ENCODE data around the gene SLC10A7. TPM values are rescaled to one million over a fixed set of nuclear protein-coding genes. Genes with fewer than 3 reads are reported as not detected.

The SLC10A7 gene
- total RNA-seq, 1 experiment from 2014 or later, result 3.9 TPM

- Mint-ChIP-seq H3K36me3 (ENCODE audit: insufficient read depth in 1 of 3, low read depth in 3 of 3) (no peaks in the 10 kb centered on the region; a peak in 1 of 7 replicates), H3K27ac (no peak overlapping the region), H3K4me1 (no peaks in the 10 kb centered on the region), H3K27me3 (ENCODE audit: low read depth) (no peaks in the 10 kb centered on the region), H3K4me3 (no peak overlapping the region), H3K9me3 (peaks cover 0 to 3% of the 10 kb centered on the region in 2 experiments; a peak in 1 of 5 replicates)
- Histone ChIP-seq H3K23ac (ENCODE audit: insufficient read length, low read depth, low read length) (no peak overlapping the region), H2BK12ac (ENCODE audit: insufficient read length, low read depth, low read length) (no peak overlapping the region), H3K14ac (ENCODE audit: insufficient read depth, low read length) (no peak overlapping the region), H3K23me2 (ENCODE audit: insufficient read length, low read depth, low read length, poor library complexity, severe bottlenecking) (no peaks in the 10 kb centered on the region), H3T11ph (ENCODE audit: low read length) (no peak overlapping the region), H4K8ac (replicated peaks; ENCODE audit: insufficient read length, low read depth, low read length) (no peak overlapping the region), H2BK20ac (ENCODE audit: low read depth, low read length, poor library complexity, severe bottlenecking) (no peak overlapping the region), H3K27ac (ENCODE audit: insufficient read length, low read depth, low read length) (no peak overlapping the region), H3K4me2 (ENCODE audit: insufficient read depth, insufficient read length, low read length) (no peak overlapping the region), H2AFZ (ENCODE audit: low read length) (no peak overlapping the region), H4K5ac (ENCODE audit: insufficient read length, low read depth, low read length) (no peak overlapping the region), H3K79me2 (ENCODE audit: insufficient read depth, low read length) (no peaks in the 10 kb centered on the region), H3K9me3 (ENCODE audit: control insufficient read depth, low read depth, low read length) (no peaks in the 10 kb centered on the region), H4K91ac (ENCODE audit: insufficient read length, low read depth, low read length) (no peak overlapping the region), H3K4me1 (ENCODE audit: insufficient read depth, low read length) (no peaks in the 10 kb centered on the region), H3K4ac (ENCODE audit: low read depth, low read length) (no peak overlapping the region), H3K79me1 (ENCODE audit: insufficient read depth, low read depth, low read length, poor library complexity, severe bottlenecking) (no peaks in the 10 kb centered on the region), H3K56ac (ENCODE audit: insufficient read length, low read depth, low read length) (no peak overlapping the region), H3K18ac (ENCODE audit: insufficient read length, low read depth, low read length) (no peak overlapping the region), H3K9ac (ENCODE audit: extremely low read depth, insufficient read length, low read length) (no peak overlapping the region), H4K20me1 (ENCODE audit: control insufficient read depth, insufficient read depth, insufficient read length) (no peaks in the 10 kb centered on the region), H2BK5ac (ENCODE audit: insufficient read length, low read length) (no peak overlapping the region), H2BK120ac (ENCODE audit: low read depth, low read length, poor library complexity, severe bottlenecking) (no peak overlapping the region), H2AK5ac (ENCODE audit: insufficient read length, low read length) (no peak overlapping the region), H3K27me3 (ENCODE audit: insufficient read depth, low read length) (no peaks in the 10 kb centered on the region), H2BK15ac (ENCODE audit: low read depth, low read length) (no peak overlapping the region)
- no CpG with 5 or more reads among the region's 1 CpG for WGBS (ENCODE audit: extremely low coverage, insufficient read length, low lambda C conversion rate)
- no peak for DNase-seq
- TF ChIP-seq CTCF (conservative IDR thresholded peaks at IDR 0.05), result no peak
Measured at GRCh38 chr4:146495269-146495668, 26.5 kb downstream of the SLC10A7 start.
